ENCODE data around the gene KCNN1.

- TF ChIP-seq POLR2A (IDR thresholded peaks at IDR 0.05; ENCODE audit: extremely low read depth, insufficient read length) (no peak), CTCF (IDR thresholded peaks at IDR 0.05; ENCODE audit: low read depth, low read length) (no peak), MYC (IDR thresholded peaks at IDR 0.05; ENCODE audit: low read depth, low read length) (no peak), MAX (IDR thresholded peaks at IDR 0.05; ENCODE audit: low read depth, low read length) (no peak)
These were observed 15.5 kb downstream of the KCNN1 start for GRCh38 chr19:17982430-17982829.

Measured in NB4 (cell line).